Measurements from ENCODE around the gene ARHGAP40. TPM values are rescaled to one million over a fixed set of nuclear protein-coding genes. Genes with fewer than 3 reads are reported as not detected.

The ARHGAP40 gene
- total RNA-seq, 1 donor from 2014 or later, result 1.1 TPM

DNA sequence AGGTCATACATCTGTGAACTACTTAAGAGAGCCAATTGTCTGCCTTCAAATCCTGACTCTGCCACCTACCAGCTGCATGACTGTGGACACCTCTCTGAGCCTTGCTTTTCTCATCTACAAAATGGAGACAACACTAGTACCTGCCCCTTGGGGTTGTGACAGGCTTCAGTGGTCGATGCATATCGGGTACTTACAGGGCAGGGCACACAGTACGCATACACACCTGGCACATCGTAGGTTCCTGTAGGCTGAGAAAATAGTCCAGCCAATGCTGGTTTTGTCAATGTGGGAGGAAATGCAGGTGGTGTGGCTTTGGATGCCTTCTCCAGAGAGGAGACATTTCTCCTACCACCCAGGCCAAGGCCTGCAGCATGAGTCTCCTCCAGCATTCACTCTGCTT, 18.3 kb upstream of the ARHGAP40 start:
- Histone ChIP-seq H3K4me3 (ENCODE audit: low read depth, low read length) (no peak overlapping the region), H3K27me3 (ENCODE audit: control insufficient read depth, insufficient read depth, low read length) (no peaks in the 10 kb centered on the region), H3K36me3 (ENCODE audit: control insufficient read depth, insufficient read depth, low read length) (no peaks in the 10 kb centered on the region)
- DNase-seq (ENCODE audit: low read depth) (no peak), FAIRE-seq (no peak)
- TF ChIP-seq, protein P1, sequence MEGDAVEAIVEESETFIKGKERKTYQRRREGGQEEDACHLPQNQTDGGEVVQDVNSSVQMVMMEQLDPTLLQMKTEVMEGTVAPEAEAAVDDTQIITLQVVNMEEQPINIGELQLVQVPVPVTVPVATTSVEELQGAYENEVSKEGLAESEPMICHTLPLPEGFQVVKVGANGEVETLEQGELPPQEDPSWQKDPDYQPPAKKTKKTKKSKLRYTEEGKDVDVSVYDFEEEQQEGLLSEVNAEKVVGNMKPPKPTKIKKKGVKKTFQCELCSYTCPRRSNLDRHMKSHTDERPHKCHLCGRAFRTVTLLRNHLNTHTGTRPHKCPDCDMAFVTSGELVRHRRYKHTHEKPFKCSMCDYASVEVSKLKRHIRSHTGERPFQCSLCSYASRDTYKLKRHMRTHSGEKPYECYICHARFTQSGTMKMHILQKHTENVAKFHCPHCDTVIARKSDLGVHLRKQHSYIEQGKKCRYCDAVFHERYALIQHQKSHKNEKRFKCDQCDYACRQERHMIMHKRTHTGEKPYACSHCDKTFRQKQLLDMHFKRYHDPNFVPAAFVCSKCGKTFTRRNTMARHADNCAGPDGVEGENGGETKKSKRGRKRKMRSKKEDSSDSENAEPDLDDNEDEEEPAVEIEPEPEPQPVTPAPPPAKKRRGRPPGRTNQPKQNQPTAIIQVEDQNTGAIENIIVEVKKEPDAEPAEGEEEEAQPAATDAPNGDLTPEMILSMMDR (IDR thresholded peaks at IDR 0.05; ENCODE audit: insufficient read depth, low read length, severe bottlenecking), result no peak

DNA sequence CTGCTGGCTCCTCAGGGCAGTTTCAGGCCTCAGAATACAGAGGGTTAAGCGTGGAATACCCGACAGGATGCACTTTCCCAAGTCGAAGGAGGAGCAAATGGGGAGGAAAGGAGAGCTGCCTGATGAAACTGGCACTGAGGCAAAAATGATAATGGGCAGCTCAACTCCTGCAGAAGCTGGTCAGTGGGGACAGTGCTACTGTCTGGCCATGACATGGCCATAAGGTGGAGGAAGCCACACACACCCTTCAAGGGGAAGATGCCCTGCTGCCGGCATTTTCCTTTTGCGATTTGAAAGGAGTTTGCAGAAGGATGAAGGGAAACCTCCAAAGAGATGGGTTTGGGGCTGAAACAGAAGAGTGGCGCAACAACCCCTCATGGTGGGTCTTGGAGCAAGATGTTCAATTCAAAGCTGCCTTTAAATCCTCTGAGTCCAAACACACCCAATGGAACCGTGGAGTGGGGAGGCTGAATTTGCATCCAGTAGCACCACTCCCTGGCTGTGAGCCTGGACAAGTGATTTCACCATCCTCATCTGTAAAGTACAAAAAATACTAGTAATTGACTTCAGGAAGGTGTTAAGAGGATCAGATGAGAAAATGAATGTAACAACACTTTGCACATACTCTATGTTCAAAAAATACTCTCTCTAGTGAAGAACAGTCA, 17.4 kb upstream of the ARHGAP40 start:
- no peak for FAIRE-seq
- DNase-seq (ENCODE audit: low read depth), result no peak
- H3K4me3 ChIP-seq (ENCODE audit: low read depth, low read length), result no peak overlapping the region
- no peaks in the 10 kb centered on the region for H3K36me3 ChIP-seq (ENCODE audit: control insufficient read depth, insufficient read depth, low read length)
- no peaks in the 10 kb centered on the region for H3K27me3 ChIP-seq (ENCODE audit: control insufficient read depth, insufficient read depth, low read length)
- TF ChIP-seq, protein P1 (IDR thresholded peaks at IDR 0.05; ENCODE audit: insufficient read depth, low read length, severe bottlenecking), result no peak

DNA sequence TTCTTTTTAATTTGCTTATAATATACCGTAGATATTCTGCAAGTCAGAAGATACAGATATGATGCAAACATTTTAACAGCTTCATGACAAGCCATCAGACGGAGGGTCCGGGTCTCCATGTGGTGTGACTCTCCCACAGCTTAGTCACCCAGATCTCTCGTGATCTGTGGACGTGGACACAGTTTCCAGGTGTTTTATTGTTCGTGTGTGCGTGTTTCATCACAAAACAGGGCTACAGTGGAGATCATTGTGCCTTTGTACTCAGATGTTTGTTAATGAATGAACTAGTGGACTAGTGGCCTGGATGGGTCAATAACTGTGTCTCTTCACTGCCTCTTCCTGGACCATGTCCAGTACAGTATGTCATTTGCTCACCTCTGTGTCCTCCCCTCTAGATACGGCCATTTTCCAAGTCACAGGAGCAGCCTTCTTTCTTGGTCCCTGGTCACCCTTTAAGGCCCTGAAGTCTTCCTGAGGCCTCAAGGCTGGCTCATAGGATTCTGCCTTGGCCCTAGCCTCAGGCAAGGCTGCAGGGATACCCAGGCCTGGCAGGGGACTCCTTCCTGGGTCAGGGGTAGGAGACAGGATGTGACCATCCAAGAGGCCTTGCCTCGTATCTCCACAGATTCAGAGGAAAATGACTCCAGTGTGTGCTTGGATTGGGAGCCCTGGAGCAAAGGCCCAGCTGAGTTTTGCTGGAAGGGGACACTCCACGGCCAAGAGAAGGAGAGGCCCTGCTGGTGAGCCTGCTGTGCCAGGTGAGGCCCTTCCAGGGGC, 16.0 kb upstream of the ARHGAP40 start:
- Histone ChIP-seq H3K36me3 (ENCODE audit: control insufficient read depth, insufficient read depth, low read length) (no peaks in the 10 kb centered on the region), H3K4me3 (ENCODE audit: low read depth, low read length) (no peak overlapping the region), H3K27me3 (ENCODE audit: control insufficient read depth, insufficient read depth, low read length) (no peaks in the 10 kb centered on the region)
- FAIRE-seq, result no peak
- TF ChIP-seq, protein P1 (IDR thresholded peaks at IDR 0.05; ENCODE audit: insufficient read depth, low read length, severe bottlenecking), result no peak
- no peak for DNase-seq (ENCODE audit: low read depth)

DNA sequence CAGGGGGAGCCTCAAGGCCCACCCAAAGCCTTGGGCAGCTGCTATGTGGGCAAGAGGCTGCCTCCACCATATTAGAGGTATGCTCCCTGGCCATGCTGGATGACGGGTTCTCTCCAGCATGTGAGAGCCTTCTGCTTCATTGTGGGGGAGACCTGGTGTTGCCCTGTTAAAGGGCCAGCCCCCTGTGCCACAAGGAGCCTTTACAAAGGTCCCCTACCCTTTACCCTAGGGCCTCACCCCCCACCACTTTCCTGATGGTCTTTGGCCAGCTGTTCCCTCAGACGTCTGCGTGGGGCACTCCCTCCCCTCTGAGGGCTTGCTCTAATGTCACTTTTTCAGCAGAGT, 15.5 kb upstream of the ARHGAP40 start:
- FAIRE-seq, result no peak
- no peak for DNase-seq (ENCODE audit: low read depth)

DNA sequence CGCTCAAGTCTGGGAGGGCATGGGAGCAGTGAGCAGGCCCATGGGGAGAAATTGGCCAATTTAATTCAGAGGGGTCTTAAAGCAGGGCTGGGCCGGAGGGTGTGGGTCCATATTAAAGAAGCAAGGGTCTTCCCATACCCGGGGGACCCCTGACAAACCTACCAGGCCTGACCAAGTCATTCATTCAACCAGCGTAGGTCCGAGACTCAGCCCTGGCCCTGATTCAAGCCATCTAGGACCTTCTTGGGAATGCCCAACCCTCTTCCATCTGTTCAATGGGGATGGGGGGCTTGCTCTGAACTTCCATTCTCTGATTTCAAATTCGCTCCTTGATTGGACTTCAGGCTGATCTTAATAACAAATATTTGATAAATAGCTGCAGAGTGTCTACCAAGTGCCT, 13.3 kb upstream of the ARHGAP40 start:
- FAIRE-seq, result no peak
- no peaks in the 10 kb centered on the region for H3K27me3 ChIP-seq (ENCODE audit: control insufficient read depth, insufficient read depth, low read length)
- H3K4me3 ChIP-seq (ENCODE audit: low read depth, low read length), result no peak overlapping the region
- TF ChIP-seq, protein P1 (IDR thresholded peaks at IDR 0.05; ENCODE audit: insufficient read depth, low read length, severe bottlenecking), result no peak
- no peaks in the 10 kb centered on the region for H3K36me3 ChIP-seq (ENCODE audit: control insufficient read depth, insufficient read depth, low read length)
- DNase-seq (ENCODE audit: low read depth), result no peak

More for the DNA sequence above, 15.5 kb upstream of the ARHGAP40 start:
- H3K4me3 ChIP-seq (ENCODE audit: low read depth, low read length), result no peak overlapping the region
- H3K27me3 ChIP-seq (ENCODE audit: control insufficient read depth, insufficient read depth, low read length), result no peaks in the 10 kb centered on the region
- no peaks in the 10 kb centered on the region for H3K36me3 ChIP-seq (ENCODE audit: control insufficient read depth, insufficient read depth, low read length)
- TF ChIP-seq, protein P1 (IDR thresholded peaks at IDR 0.05; ENCODE audit: insufficient read depth, low read length, severe bottlenecking), result no peak

Data from bronchial epithelial cell (primary cell).